GM13977 (cell line): Measurements from ENCODE around the gene ROBO1.

ENCODE experiments used
- DNase-seq: peaks from one replicate; pipeline ENCODE4 v3.0.0; 2012; ENCODE audit warnings: low spot score
- in situ Hi-C: fragments of 300-500 bp; cut with MboI; formaldehyde crosslinking; loops from one replicate; pipeline ENCODE4 v1.12.0; 2022; ENCODE audit warnings: low sequenced_read_pairs, low pct_unique_long_range_greater_than_20kb, mixed read lengths, inconsistent platforms; ENCODE audit not compliant: unreplicated experiment
- TF ChIP-seq, protein P1 (sequence below): IDR thresholded peaks from 2 replicates; pipeline ENCODE4 v1.5.1; 2012; ENCODE audit warnings: mild to moderate bottlenecking, control low read depth; ENCODE audit not compliant: insufficient read depth; ENCODE audit errors: extremely low read depth, missing control alignments

ROBO1 gene

DNA sequence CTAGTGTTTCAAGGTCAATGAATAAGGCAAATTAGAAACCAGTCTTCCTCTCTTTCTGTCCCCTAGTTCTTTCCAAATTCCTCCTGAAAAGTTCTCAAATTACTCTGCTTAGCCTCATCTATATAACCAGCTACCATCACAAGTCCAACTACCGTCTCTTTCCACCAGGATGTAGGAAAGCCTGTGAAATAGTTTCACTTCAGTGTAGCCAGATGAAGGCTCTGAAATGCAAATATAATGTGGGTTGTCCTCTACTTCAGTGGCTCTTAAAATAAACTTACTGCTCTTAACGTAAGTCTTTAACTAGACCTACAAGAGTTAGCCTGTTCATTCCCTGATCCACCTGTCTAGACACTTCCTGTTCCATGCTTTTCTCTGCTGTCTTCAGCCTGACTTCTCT, 827.7 kb downstream of the ROBO1 start:
- TF ChIP-seq, protein P1, sequence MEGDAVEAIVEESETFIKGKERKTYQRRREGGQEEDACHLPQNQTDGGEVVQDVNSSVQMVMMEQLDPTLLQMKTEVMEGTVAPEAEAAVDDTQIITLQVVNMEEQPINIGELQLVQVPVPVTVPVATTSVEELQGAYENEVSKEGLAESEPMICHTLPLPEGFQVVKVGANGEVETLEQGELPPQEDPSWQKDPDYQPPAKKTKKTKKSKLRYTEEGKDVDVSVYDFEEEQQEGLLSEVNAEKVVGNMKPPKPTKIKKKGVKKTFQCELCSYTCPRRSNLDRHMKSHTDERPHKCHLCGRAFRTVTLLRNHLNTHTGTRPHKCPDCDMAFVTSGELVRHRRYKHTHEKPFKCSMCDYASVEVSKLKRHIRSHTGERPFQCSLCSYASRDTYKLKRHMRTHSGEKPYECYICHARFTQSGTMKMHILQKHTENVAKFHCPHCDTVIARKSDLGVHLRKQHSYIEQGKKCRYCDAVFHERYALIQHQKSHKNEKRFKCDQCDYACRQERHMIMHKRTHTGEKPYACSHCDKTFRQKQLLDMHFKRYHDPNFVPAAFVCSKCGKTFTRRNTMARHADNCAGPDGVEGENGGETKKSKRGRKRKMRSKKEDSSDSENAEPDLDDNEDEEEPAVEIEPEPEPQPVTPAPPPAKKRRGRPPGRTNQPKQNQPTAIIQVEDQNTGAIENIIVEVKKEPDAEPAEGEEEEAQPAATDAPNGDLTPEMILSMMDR = no peak
- no peak for DNase-seq
- in situ Hi-C loops = no loop called here

- TF ChIP-seq, protein P1 = no peak
- in situ Hi-C loops = no loop called here
- DNase-seq = no peak
Observed at GRCh38 chr3:78937475-78937874, 830.3 kb downstream of the ROBO1 start.

- TF ChIP-seq, protein P1 = no peak
- in situ Hi-C loops = no loop called here
Observed at GRCh38 chr3:78927759-78928158, 840.0 kb downstream of the ROBO1 start.

GRCh38 chr3:78926523-78926922, 841.3 kb downstream of the ROBO1 start:
- in situ Hi-C loops = no loop called here
- no peak for DNase-seq
- TF ChIP-seq, protein P1 = no peak

More at GRCh38 chr3:78927759-78928158, 840.0 kb downstream of the ROBO1 start:
- DNase-seq = no peak

- TF ChIP-seq, protein P1 = no peak
- DNase-seq = no peak
- in situ Hi-C loops = no loop called here
Observed at GRCh38 chr3:78924711-78925110, 843.1 kb downstream of the ROBO1 start.

- peak; percentile 56 for DNase-seq
- in situ Hi-C loops = no loop called here
- TF ChIP-seq, protein P1 = no peak
Observed at GRCh38 chr3:78919021-78919755, 848.6 kb downstream of the ROBO1 start.
